OCI-LY3 (cell line): Measurements from ENCODE around the gene SLF2.

ENCODE experiments used
- EZH2phosphoT487 ChIP-seq: fragments of 200-600 bp; shearing (Covaris generic); IDR thresholded peaks from 2 replicates; pipeline ENCODE4 v1.6.1; 2018; ENCODE audit warnings: antibody characterized with exemption, mixed run types, low read depth
- TF ChIP-seq, protein P1 (sequence below): fragments of 200-600, 300-600 bp; sonication (generic); IDR thresholded peaks from 2 replicates; pipeline ENCODE4 v1.5.1; 2014; ENCODE audit warnings: antibody characterized with exemption, low read length, low read depth

DNA sequence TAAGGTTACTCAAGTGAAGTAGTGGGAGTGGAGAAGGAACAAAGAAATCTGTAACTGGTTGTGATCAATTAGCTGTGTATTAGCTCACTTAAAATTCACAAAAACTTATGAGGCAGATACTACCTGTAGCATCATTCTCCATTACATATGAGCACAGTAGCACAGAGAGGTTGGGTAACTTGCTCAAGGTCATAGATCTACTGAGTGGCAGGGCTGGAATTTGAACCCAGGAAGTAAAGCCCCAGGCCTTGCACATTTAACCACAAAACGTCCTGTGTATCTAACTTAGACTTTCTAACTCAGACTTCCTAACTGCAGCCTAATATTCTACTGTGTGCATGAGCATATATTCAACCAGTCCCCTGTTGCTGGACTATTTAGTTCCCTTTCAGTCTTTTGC lies 5.6 kb upstream of the SLF2 start:
- TF ChIP-seq, protein P1, sequence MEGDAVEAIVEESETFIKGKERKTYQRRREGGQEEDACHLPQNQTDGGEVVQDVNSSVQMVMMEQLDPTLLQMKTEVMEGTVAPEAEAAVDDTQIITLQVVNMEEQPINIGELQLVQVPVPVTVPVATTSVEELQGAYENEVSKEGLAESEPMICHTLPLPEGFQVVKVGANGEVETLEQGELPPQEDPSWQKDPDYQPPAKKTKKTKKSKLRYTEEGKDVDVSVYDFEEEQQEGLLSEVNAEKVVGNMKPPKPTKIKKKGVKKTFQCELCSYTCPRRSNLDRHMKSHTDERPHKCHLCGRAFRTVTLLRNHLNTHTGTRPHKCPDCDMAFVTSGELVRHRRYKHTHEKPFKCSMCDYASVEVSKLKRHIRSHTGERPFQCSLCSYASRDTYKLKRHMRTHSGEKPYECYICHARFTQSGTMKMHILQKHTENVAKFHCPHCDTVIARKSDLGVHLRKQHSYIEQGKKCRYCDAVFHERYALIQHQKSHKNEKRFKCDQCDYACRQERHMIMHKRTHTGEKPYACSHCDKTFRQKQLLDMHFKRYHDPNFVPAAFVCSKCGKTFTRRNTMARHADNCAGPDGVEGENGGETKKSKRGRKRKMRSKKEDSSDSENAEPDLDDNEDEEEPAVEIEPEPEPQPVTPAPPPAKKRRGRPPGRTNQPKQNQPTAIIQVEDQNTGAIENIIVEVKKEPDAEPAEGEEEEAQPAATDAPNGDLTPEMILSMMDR: no peak
- no peak for TF ChIP-seq EZH2phosphoT487
